GM12801 (cell line): ENCODE results near the gene BORCS5.

Experiments
- TF ChIP-seq, protein P1 (sequence below): IDR thresholded peaks from one replicate; pipeline ENCODE4 v1.5.1; 2011; ENCODE audit warnings: control low read depth; ENCODE audit not compliant: insufficient read length; ENCODE audit errors: extremely low read depth

Gene BORCS5

DNA sequence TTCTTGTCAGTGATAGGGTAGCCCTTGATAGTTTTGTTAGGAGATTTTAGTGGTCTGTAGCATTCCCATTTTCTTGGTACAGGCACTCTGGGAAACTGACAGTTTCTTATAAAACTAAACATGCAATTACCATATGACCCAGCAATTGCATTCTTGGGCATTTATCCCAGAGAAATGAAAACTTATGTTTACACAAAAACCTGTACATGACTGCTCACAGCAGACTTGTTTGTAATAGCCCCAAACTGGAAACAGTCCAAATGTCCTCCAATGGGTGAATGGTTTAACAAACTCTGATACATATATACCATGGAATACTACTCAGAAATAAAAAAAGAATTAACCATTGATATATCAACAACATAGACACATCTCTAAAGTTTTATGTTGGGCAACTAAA, 75.5 kb downstream of the BORCS5 start:
- TF ChIP-seq, protein P1, sequence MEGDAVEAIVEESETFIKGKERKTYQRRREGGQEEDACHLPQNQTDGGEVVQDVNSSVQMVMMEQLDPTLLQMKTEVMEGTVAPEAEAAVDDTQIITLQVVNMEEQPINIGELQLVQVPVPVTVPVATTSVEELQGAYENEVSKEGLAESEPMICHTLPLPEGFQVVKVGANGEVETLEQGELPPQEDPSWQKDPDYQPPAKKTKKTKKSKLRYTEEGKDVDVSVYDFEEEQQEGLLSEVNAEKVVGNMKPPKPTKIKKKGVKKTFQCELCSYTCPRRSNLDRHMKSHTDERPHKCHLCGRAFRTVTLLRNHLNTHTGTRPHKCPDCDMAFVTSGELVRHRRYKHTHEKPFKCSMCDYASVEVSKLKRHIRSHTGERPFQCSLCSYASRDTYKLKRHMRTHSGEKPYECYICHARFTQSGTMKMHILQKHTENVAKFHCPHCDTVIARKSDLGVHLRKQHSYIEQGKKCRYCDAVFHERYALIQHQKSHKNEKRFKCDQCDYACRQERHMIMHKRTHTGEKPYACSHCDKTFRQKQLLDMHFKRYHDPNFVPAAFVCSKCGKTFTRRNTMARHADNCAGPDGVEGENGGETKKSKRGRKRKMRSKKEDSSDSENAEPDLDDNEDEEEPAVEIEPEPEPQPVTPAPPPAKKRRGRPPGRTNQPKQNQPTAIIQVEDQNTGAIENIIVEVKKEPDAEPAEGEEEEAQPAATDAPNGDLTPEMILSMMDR = no peak

DNA sequence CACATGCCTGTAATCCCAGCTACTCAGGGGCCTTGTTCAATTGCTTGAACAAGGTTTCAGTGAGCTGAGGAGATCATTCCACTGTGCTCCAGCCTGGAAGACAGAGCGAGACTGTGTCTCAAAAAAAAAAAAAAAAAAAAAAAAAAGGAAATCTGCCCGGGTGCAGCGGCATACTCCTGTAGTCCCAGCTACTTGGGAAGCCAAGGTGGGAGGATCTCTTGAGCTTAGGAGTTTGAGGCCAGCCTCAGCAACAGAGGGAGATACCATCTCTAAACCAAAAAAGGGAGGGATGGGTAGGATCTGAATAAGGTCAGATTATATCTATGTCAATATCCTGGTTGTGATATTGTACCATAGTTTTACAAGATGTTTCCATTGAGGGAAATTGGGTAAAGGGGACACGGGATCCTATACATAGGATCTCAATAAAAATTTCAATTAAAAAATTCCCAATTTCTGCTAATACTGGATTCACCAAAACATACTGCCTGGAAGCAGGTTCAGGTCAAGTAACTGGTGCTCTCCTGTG, 76.4 kb downstream of the BORCS5 start:
- TF ChIP-seq, protein P1 = no peak

DNA sequence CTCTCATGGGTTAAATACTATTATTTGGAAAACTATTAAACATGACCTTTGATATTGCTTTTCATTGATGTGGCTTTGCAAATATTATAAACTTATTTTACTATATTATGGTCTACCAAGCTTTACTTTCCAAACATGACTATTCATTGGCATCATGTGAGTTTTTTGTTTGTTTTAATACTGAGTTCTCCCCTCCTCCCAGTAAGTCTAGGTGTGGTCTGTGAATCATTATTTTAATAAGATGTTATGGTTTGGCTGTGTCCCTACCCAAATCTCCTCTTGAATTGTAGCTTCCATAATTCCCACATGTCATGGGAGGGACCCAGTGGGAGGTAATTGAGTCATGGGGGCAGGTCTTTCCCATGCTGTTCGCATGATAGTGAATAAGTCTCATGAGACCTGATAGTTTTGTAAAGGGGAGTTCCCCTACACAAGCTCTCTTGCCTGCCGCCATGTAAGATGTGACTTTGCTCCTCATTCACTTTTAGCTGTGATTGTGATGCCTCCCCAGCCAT, 80.0 kb downstream of the BORCS5 start:
- TF ChIP-seq, protein P1 = no peak

DNA sequence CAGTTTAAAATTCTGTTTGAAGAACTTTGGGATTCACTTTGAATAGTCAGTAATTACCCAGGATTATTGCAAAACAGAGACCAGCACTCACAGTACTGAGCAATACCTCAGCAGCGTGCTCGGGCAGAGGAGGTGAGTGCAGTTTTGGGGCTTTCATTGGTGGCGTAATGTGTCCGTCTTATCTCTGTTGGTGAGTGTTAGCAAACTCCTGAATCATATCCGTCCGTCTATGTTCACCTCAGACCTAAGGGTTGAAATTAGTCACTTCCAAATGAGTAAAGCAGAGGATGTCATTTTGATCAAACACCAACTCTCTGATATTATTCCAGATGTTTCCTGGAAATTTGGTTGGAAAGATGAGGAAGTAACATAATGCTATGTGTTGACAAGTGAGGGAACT, 82.8 kb downstream of the BORCS5 start:
- TF ChIP-seq, protein P1 = no peak

DNA sequence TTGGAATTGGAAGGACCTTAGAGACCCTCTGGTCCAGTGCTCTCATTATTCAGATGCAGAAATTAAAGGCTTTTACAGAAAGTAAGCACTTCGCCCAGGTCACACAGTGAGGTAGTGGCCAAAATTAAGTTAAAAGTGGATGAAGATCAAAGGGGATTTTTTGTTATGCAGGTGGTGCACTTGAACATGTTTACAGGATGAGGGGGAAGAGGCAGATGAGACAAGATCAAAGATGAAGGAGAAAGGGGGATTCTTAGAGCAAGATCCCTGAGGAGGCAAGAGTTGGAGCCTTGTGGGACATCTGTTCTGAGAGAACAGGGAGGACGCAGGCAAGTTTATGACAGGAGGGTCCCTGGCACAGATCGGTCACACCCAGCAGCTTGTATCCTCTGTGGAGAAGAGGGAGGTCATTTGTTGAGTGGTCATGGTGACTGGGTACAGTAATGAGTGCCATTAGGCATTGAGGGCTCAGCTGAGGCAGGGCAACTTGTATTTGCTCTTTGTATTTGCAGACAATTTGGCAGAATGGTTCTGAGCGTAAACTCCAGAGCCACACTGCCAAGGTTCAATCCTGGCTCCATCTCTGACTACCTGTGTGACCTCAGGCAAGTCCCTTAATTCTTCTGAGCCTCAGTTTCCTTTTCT, 84.0 kb downstream of the BORCS5 start:
- TF ChIP-seq, protein P1 = no peak

DNA sequence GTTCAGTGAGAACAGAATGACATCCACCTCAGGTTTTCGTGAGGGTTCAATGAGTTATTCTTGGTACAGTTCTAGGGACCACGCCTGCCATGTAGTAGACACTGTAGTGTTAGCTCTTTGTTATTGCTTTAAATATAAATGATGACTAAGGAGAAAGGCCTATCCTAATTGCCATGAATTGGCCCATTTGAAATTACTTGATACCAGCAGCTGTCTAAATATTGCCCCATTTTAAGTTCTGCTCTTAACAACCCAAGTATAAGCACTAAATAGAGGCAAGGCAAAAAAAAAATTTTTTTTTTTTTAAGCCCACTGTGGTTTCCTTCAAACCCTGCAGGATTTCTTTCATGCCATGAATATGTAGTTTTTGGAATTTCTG, 84.5 kb downstream of the BORCS5 start:
- TF ChIP-seq, protein P1 = no peak

DNA sequence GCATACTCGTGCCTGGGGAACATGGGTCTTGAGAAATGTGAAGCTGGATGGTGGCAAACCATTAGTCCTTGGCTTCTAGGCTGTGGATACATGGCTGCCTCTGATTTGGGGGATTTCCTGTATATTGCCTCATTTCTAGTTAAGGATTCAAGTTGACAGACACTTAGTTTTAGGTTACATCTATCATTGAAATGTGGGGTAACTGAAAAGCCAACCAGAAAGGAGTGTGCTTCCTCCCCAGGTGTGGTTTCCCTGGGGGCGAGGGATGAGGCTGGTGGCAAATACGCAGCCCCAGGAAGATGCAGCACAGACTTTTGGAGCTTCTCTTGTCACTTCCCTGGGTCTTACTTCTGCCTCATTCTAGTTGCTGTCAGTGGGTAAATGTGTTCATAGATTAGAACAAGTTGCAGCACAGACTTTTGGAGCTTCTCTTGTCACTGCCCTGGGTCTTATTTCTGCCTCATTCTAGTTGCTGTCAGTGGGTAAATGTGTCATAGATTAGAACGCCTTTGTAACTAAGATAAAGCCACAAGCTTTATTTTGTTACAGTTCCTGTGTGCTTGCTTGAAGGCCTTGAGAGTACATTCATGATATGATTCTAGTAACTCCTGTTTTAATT, 85.1 kb downstream of the BORCS5 start:
- TF ChIP-seq, protein P1 = no peak
